Adrenal gland (tissue), 12 donors: ENCODE results near the gene TMEM151B. TPM values are rescaled to one million over a fixed set of nuclear protein-coding genes. Genes with fewer than 3 reads are reported as not detected.

Experiments used
- DNase-seq, 7 donors: peaks; one replicate each; pipeline ENCODE4 v3.0.0-alpha.2; 2019 to 2020
- H3K27ac ChIP-seq, 5 donors: fragments of 200-600 bp; sonication (generic) in 4 of 5; 1 replicate in 3 of 5; 2 replicates in 2 of 5; pipeline versions ENCODE4 v1.5.1 to v1.8.0; 2016 to 2020; ENCODE audit warnings: mild to moderate bottlenecking in 1 of 5
- H3K27me3 ChIP-seq: fragments of 200-600 bp; 2 replicates; pipeline ENCODE4 v1.8.0; 2021
- H3K36me3 ChIP-seq, 2 donors: fragments of 200-600 bp; replicated peaks in 1 of 2; 1 replicate in 1 of 2; 2 replicates in 1 of 2; pipeline versions ENCODE4 v1.5.1 to v1.8.0; 2018 to 2022
- H3K4me1 ChIP-seq, 2 donors: fragments of 200-600 bp; replicated peaks in 1 of 2; 1 replicate in 1 of 2; 2 replicates in 1 of 2; pipeline versions ENCODE4 v1.5.1 to v1.8.0; 2018 to 2021
- H3K4me3 ChIP-seq, 4 donors: fragments of 200-600 bp; sonication (generic) in 3 of 4; one replicate each; pipeline ENCODE4 v1.5.1; 2016 to 2018
- H3K9me3 ChIP-seq, 3 donors: fragments of 200-600 bp; sonication (generic) in 1 of 3; replicated peaks in 1 of 3; 1 replicate in 2 of 3; 2 replicates in 1 of 3; pipeline versions ENCODE4 v1.5.1 to v1.8.0; 2016 to 2021
- POLR2A ChIP-seq, 2 donors: fragments of 450-650 bp; IDR thresholded peaks; one replicate each; pipeline ENCODE4 v1.6.1; 2017; ENCODE audit warnings: antibody characterized with exemption in 2 of 2, mild to moderate bottlenecking in 2 of 2, moderate library complexity in 1 of 2
- WGBS, 4 donors: extraction: QIAGEN DNeasy Blood & Tissue Kit in 2 of 4; methylation state at CpG; one replicate each; pipeline versions ENCODE4 v1.1.5 to v1.1.7; 2013 to 2017; 5-methylcytosine and 5-hydroxymethylcytosine counted together
- intact Hi-C, 2 donors: fragments of 100-400 bp; cut with DNase I; formaldehyde crosslinking; loops; one replicate each; pipeline versions ENCODE4 v1.14.1 to v1.15.0; 2022 to 2023
- polyA plus RNA-seq, 3 donors: library from polyadenylated mRNA; stranded (reverse); fragments of 200-250 nt in 2 of 3; fragments of 350-450 nt in 1 of 3; fragmentation: Illumina TruSeq in 1 of 3; extraction: RNeasy Lipid Tissue Mini Kit (QIAGEN cat#74804) in 1 of 3; gene quantifications; one replicate each; pipeline ENCODE4 v1.2.3, GENCODE V29; 2013 to 2014
- total RNA-seq, 9 donors: library from RNA; depleted of rRNA in 4 of 9; stranded (reverse); fragments of >200 nt in 4 of 9; fragments of 120-200 nt in 1 of 9; fragmentation: NEBNext Ultra II Directional in 1 of 9; extraction: Animal tissue kit (Norgen Biotek cat#: 25700) in 1 of 9; gene quantifications; one replicate each; pipeline versions ENCODE4 v1.1.0 to v1.2.4, GENCODE V29; 2013 to 2023
- TF ChIP-seq, protein P1 (sequence below), 6 experiments: fragments of 450-650 bp in 4 of 6; fragments of 200-600 bp in 2 of 6; sonication (generic) in 1 of 6; IDR thresholded peaks; 1 replicate in 5 of 6; 2 replicates in 1 of 6; pipeline versions ENCODE4 v1.5.1 to v1.8.0; 2016 to 2021; ENCODE audit warnings: antibody characterized with exemption in 6 of 6, mild to moderate bottlenecking in 2 of 6, moderate library complexity in 1 of 6
- donor health status: healthy with polysubstance abuse.
- donor health status: Bipolar disorder and iron deficiency.
- donor health status: DM: yes; HTN: yes; CAD: no.
- donor health status: DM: no; HTN: no; CAD: no.
- donor health status: DM: no; HTN: no; CAD: no.
- donor health status: DM: yes; HTN: yes; CAD: no.

Gene TMEM151B
- total and polyA plus RNA-seq, 12 donors = 0.07 to 3.9 (median 0.79) TPM; not detected in 2

DNA sequence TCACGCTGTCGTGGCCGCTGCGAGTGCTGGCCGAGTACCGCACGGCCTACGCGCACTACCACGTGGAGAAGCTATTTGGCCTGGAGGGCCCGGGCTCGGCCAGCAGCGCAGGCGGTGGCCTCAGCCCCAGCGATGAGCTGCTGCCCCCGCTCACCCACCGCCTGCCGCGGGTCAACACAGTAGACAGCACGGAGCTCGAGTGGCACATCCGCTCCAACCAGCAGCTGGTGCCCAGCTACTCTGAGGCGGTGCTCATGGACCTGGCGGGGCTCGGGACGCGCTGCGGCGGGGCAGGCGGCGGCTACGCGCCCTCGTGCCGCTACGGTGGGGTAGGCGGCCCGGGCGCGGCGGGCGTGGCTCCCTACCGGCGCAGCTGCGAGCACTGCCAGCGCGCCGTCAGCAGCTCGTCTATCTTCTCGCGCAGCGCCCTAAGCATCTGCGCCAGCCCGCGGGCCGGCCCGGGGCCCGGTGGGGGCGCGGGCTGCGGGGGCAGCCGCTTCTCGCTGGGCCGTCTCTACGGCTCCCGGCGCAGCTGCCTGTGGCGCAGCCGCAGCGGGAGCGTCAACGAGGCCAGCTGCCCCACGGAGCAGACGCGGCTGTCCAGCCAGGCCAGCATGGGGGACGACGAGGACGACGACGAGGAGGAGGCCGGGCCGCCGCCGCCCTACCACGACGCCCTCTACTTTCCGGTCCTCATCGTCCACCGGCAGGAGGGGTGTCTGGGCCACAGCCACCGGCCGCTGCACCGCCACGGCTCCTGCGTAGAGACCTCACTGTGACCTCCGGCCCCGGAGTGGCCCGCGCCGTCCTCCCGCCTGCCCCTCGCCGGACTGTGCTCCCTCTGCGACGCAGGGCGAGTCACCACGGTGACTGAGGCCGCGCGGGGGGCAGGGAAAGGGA lies 5.7 kb downstream of the TMEM151B start:
- intact Hi-C loops = no loop called here
- whole genome bisulfite sequencing, 4 donors = 10 to 38% (median 16%) methylated on average over 5 to 109 of the region's 109 CpGs; no CpG with 5 or more reads in 1 of the 4 donors
- H3K4me3 ChIP-seq = peak overlapping the region in 1 of 4 donors; percentile 23
- TF ChIP-seq, protein P1, sequence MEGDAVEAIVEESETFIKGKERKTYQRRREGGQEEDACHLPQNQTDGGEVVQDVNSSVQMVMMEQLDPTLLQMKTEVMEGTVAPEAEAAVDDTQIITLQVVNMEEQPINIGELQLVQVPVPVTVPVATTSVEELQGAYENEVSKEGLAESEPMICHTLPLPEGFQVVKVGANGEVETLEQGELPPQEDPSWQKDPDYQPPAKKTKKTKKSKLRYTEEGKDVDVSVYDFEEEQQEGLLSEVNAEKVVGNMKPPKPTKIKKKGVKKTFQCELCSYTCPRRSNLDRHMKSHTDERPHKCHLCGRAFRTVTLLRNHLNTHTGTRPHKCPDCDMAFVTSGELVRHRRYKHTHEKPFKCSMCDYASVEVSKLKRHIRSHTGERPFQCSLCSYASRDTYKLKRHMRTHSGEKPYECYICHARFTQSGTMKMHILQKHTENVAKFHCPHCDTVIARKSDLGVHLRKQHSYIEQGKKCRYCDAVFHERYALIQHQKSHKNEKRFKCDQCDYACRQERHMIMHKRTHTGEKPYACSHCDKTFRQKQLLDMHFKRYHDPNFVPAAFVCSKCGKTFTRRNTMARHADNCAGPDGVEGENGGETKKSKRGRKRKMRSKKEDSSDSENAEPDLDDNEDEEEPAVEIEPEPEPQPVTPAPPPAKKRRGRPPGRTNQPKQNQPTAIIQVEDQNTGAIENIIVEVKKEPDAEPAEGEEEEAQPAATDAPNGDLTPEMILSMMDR (IDR thresholded peaks at IDR 0.05) = no peak
- TF ChIP-seq POLR2A (IDR thresholded peaks at IDR 0.05) = no peak
- peaks cover 0 to 8% of the 10 kb centered on the region in 2 donors for H3K4me1 ChIP-seq
- no peak for DNase-seq
- no peaks in the 10 kb centered on the region for H3K9me3 ChIP-seq
- no peak overlapping the region for H3K27ac ChIP-seq
- H3K27me3 ChIP-seq = peaks cover 53% of the 10 kb centered on the region
- no peaks in the 10 kb centered on the region for H3K36me3 ChIP-seq

DNA sequence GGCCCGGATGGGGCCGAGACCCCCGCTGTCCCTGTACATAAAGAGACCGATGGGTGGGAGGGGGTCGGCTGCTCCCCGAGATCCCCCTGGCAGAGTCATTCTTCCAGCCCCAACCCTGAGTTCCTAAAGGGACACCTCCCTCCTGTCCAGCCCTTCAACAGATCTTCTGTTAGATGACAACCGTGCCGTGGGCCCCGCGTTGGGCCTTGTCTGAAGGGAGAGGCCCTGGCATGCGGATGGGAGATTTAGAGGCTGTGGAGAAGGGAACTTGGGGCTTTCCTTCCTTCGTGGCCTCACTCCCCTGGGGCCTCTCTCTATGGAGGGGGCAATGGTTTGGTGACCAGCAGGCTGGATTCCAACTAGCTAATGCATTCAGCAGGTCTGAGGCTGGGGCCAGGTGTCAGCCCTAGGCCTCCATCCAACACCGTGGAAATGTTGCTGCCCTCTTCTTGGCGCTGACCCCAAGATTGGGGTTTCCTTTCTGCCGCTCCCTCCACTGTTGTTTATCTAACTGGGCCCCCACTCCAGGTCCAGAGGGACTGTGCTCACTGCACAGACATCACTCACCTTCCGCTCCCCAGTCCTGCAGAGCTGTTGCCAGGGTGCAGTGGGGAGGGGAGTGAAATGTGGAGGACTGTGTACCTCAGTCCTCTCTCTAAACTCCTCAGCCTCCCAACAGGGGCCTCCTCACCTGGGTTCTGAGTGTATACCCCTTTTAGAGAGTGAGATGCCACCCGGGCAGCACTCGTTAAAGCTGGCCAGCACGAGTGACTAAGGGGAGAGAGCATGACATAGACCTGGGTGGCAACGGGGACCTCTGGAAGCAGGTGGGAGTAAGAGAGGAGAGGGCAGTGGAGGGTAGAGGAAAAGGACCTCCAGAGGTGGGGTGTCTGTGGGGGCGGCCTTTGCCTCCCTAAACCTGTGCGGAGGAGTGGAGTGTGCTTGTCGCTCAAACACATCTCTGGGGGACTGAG lies 6.7 kb downstream of the TMEM151B start:
- Histone ChIP-seq H3K9me3 (no peaks in the 10 kb centered on the region), H3K27ac (no peak overlapping the region), H3K27me3 (peaks cover 47% of the 10 kb centered on the region), H3K36me3 (no peaks in the 10 kb centered on the region), H3K4me1 (peaks cover 0 to 8% of the 10 kb centered on the region in 2 donors), H3K4me3 (no peak overlapping the region)
- no peak for TF ChIP-seq POLR2A (IDR thresholded peaks at IDR 0.05)
- TF ChIP-seq, protein P1 (IDR thresholded peaks at IDR 0.05) = no peak
- intact Hi-C loops = no loop called here
- no peak for DNase-seq
- 74 to 85% (median 82%) methylated on average over 11 to 23 of the region's 23 CpGs for WGBS, 4 donors

DNA sequence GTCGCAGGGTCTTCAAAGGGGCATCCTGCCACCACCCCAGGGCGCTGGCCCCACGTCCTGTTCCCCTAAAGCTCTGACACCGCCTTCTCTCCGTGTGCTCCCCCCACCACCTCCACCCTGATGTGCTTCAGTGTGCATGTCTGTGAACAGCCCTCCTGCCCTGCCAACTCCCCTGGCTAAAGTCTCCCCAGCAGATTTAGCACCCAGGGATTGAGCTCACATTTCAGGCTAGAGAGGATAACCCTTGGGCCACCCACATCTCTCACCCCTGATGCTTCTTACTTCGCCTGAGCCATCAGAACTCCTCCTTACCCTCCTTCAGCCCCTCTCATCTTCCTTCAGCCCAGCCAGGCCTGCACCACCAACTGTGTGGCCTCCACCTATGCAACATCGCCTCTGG lies 7.5 kb downstream of the TMEM151B start:
- intact Hi-C loops = no loop called here
- no peak for DNase-seq
- 77 to 86% (median 82%) methylated on average over 7 of the region's 7 CpGs for WGBS, 4 donors
- H3K27me3 ChIP-seq = peaks cover 42% of the 10 kb centered on the region
- TF ChIP-seq, protein P1 (IDR thresholded peaks at IDR 0.05) = no peak
- no peak for TF ChIP-seq POLR2A (IDR thresholded peaks at IDR 0.05)
- no peak overlapping the region for H3K27ac ChIP-seq
- no peaks in the 10 kb centered on the region for H3K9me3 ChIP-seq
- no peaks in the 10 kb centered on the region for H3K36me3 ChIP-seq
- H3K4me1 ChIP-seq = peaks cover 0 to 8% of the 10 kb centered on the region in 2 donors
- no peak overlapping the region for H3K4me3 ChIP-seq

DNA sequence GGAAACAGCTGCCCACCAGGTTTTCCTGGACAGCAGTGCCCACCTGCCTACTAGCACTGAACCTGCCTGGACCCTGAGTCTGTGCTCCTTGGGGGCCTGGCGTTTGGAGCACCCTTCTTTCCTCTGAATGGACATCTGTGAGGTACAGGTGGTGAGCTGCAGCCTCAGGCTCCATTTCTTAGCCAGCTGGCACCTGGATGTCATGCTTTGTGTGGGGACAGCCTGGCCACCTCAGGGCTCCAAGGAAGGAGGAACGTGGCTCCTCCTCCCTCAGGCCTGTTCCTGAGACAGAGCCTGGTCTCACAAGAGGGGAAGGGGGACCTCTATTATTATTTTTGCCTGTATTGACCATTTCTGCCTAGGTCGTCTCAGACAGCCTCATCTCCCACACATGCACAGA lies 8.1 kb downstream of the TMEM151B start:
- peaks cover 41% of the 10 kb centered on the region for H3K27me3 ChIP-seq
- WGBS, 4 donors = 59 to 71% (median 66%) methylated on average over 2 to 3 of the region's 3 CpGs

More for the DNA sequence above, 8.1 kb downstream of the TMEM151B start:
- H3K27ac ChIP-seq = no peak overlapping the region
- intact Hi-C loops = no loop called here
- H3K36me3 ChIP-seq = no peaks in the 10 kb centered on the region
- H3K9me3 ChIP-seq = no peaks in the 10 kb centered on the region
- DNase-seq = no peak
- H3K4me1 ChIP-seq = peaks cover 0 to 8% of the 10 kb centered on the region in 2 donors
- H3K4me3 ChIP-seq = no peak overlapping the region
- TF ChIP-seq POLR2A (IDR thresholded peaks at IDR 0.05) = no peak
- TF ChIP-seq, protein P1 (IDR thresholded peaks at IDR 0.05) = no peak
